Effector CD8-positive, alpha-beta T cell (primary cell): Measurements from ENCODE around the gene PCID2.

Experiments
- DNase-seq: peaks from one replicate; lab custom pipeline; 2025; lab: John Stamatoyannopoulos, UW

PCID2 gene

DNA sequence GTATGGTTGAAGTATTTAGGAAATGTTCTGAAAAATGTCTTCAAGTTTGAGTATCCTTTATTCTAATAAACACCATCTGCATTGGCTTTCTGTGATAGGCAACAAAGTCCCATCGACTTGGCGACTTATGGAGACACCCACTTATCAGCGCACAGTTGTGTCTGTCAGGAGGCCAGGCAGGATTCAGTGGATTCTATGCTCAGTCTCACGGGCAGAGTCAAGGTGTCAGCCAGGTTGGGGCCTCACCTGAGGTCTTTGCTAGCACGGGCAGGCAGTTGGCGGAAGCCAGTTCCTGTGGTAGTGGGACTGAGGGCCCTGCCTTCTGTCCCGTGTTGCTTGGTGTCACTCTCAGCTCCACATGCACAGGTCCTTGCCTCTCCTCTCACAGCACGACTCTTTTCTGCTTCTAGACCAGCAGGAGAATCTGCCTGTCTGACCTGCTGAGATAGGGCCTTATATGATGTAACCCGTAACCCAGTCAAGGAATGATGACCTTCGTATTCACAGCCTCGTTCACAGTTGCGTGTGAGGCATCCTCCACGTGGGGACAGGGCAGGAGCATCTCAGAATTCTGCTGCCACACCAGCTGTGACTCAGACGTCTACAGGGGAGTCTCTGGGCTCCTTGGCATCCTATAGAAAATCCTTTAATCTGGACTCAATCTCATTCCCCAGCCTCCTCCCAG lies 10.9 kb upstream of the PCID2 start:
- DNase-seq = no peak

- DNase-seq = no peak
These were observed 10.1 kb upstream of the PCID2 start for GRCh38 chr13:113218586-113218985.

GRCh38 chr13:113216254-113217048 lies 8.0 kb upstream of the PCID2 start:
- no peak for DNase-seq

DNA sequence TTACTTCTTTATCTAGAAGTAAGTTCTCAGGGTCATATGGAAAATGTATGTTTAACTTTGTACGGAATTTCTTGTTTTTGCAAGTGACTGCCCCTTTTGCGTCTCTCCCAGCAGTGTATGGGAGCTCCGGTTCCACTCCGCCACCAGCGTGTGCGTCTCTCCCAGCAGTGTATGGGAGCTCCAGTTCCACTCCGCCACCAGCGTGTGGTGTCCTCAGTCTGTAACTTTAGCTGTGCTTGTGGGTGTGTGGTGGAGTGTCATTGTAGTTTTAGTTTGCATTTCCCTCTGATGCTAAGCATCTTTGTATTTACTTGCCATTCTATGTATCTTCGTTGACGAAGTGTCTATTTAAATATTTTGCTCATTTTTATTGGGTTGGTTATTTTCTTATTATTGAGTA lies 3.3 kb upstream of the PCID2 start:
- DNase-seq = no peak

DNA sequence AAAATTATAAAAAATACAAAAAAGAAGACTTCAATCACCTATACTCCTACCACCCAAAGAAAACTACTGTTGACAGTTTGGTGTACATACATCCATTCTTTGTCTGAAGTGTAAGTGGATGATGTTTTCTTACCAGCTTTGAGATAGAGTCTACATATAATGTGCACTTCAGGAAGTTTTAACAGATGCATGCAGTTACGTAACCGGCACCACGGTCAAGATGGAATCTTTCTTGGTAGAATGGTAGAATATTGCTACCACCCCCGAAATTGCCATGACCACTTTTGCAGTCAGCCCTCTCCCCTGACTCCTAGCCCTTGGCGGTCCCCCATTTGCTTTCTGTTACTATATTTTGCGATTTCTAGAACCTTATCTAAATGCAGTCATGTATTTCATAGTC lies 2.4 kb upstream of the PCID2 start:
- DNase-seq = no peak

DNA sequence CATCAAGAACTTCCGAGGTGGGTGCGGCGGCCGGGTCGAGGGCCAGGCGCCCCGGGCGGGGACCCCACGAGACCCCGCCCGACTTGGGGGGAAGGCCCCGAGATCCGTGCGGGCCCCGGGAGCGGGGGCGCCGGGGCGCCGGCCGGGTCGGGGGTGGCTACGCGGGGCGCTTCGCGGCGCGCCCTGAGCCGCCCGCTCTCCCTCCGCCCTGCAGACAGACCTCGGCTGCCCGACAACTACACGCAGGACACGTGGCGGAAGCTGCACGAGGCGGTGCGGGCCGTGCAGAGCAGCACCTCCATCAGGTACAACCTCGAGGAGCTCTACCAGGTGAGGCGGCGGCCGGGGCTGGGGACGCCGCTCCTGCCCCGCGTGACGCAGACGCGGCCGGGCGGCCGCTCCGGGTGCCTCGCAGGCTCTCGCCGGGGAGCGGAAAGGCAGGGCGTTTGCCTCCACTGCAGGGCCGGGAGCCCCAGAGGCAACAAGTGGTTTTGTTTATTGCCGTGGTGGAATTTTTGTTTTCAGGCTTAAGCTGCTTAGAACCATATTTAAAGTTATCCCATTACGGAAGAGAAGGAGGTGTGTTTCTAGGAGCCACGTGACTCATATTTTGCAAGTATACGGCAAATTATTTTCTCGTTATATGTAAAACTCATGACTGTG lies 1.4 kb upstream of the PCID2 start:
- peak; percentile 61 for DNase-seq

- DNase-seq = peak; percentile 55
These were observed 878 bp upstream of the PCID2 start, which contains the start of gene CUL4A for GRCh38 chr13:113209336-113209758. Gene CUL4A (plus strand): TSS chr13:113209613. CDS start chr13:113209628, 15 bp downstream.

DNA sequence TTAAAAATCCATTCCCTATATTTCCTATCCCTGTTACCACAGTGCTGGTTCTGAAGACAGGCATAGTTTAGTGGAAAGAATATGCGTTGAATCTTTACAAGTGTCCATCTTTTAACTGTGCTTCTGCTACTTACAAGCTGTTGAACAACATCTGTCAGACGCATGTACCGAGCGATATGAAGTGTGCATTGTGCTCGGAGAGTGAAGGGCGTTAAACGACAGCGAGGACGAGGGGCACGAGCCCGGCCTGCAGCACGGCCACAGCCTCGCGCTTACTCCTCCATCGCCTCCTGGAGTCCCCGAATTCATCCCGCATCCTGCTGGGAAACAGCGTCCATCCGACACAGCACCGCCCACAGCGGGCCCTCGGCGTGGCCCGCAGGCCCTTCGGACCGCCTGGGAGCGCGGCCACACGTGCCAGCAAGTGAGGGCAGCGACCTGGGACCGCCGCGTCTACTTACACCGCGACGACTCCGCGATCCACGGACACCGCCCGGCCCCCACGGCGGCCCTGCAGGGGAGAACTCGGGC lies 514 bp downstream of the PCID2 start:
- no peak for DNase-seq

DNA sequence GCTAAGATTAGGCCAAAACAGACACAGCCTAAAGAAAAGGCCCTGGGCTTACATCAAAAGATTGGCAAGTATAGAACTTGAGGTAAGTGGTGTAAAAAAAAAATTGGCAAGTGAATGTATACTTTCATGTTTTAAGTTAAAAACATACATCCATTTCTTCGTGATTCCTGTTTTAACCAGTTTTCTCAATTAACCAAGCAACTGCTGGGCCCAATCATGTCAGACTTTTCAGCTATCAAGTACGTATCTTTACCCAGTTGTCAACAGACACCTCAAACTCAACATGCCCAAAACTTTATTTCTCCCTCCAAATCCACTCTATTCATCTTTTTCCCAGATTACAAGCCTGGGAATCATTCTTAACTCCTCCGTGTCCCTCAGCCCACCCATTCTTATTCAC lies 1.0 kb downstream of the PCID2 start:
- DNase-seq = no peak

DNA sequence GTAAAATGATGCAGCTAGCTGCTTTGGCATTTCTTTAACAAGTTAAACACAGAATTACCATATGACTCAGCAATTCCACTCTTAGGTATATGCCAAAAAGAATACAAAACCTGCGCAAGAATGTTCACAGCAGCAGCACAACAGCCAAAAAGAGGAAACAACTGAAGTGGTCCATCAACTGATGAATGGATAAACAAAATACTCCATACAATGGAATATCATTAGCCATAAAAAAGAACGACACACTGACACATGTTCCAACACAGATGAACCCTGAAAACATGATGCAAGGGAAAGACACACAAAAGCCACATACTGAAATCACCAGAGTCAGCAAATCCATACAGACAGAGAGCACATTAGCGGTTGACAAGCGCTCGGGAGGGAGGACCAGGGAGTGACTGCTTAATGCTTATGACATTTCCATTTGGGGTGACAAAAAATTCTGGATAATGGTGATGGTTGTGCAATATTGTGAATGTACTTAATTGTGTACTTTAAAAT lies 3.0 kb downstream of the PCID2 start:
- no peak for DNase-seq

DNA sequence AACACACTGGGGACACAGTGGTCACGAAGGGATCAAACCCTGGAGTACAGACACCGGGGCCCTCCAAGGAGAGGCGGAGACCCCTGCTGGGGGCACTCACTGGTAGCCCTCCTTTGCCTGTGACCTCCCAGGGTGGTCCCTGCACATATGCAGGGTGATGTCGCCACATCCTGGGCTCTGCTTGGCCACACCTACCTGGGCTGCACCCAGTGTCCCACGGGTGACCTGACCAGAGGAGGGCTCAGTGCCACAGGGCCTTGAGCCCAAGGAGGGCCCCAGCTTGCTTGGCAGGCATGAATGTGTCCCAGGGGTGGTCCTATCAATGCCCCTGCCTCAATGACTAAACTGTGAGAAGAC lies 4.1 kb downstream of the PCID2 start:
- DNase-seq = no peak

GRCh38 chr13:113203507-113204377 lies 4.7 kb downstream of the PCID2 start:
- DNase-seq = no peak

- DNase-seq = no peak
These were observed 5.6 kb downstream of the PCID2 start for GRCh38 chr13:113202912-113203311.

- DNase-seq = no peak
These were observed 6.7 kb downstream of the PCID2 start for GRCh38 chr13:113201815-113202214.

- no peak for DNase-seq
These were observed 11.3 kb downstream of the PCID2 start for GRCh38 chr13:113196970-113197737.

GRCh38 chr13:113195360-113195759 lies 13.1 kb downstream of the PCID2 start:
- no peak for DNase-seq

- DNase-seq = no peak
These were observed 15.6 kb downstream of the PCID2 start for GRCh38 chr13:113192902-113193301.

GRCh38 chr13:113192279-113192678 lies 16.2 kb downstream of the PCID2 start:
- no peak for DNase-seq

DNA sequence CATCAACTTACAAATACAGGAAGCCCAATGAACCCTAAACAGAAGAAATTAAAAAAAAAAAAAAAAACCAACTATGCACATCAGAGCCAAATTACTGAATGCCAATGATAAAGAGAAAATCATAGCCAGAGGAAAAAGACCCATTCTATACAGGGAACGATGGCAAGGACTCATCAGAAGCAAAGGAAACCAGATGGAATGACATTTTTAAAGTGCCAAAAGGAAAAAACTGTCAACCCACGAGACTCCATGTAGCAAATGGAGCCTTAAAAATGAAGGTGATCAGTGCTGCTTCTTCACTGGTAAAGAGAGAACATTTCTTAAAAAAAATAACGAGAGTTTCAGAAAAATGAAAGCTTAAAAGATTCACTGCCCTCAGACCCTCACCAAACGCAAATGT lies 18.3 kb downstream of the PCID2 start:
- no peak for DNase-seq

- no peak for DNase-seq
These were observed 20.4 kb downstream of the PCID2 start for GRCh38 chr13:113187883-113188665.
